ENCODE measurements around the gene CGB5.

Gene CGB5

GRCh38 chr19:49059053-49059452 lies 15.4 kb downstream of the CGB5 start:
- no peak for DNase-seq

GRCh38 chr19:49061000-49061399 lies 17.4 kb downstream of the CGB5 start:
- DNase-seq, result no peak

GRCh38 chr19:49061445-49061844 lies 17.8 kb downstream of the CGB5 start:
- no peak for DNase-seq

GRCh38 chr19:49064029-49064629 lies 20.5 kb downstream of the CGB5 start:
- DNase-seq, result no peak

- no peak for DNase-seq
Observed at GRCh38 chr19:49064768-49065611, 21.3 kb downstream of the CGB5 start, which contains the start of gene NTF4. NTF4 (minus strand) TSS chr19:49064818; CDS start chr19:49061997, 2,821 bp downstream.

- no peak for DNase-seq
Observed at GRCh38 chr19:49065905-49066512, 22.4 kb downstream of the CGB5 start.

GRCh38 chr19:49067554-49067953 lies 23.9 kb downstream of the CGB5 start:
- no peak for DNase-seq

GRCh38 chr19:49069026-49069425 lies 25.4 kb downstream of the CGB5 start:
- DNase-seq, result no peak

GRCh38 chr19:49070416-49070815 lies 26.8 kb downstream of the CGB5 start:
- DNase-seq, result no peak

GRCh38 chr19:49071860-49072547 lies 28.4 kb downstream of the CGB5 start:
- DNase-seq, result no peak

- no peak for DNase-seq
Observed at GRCh38 chr19:49073514-49074378, 30.1 kb downstream of the CGB5 start.

GRCh38 chr19:49074869-49075268 lies 31.2 kb downstream of the CGB5 start:
- peak; percentile 30 for DNase-seq

GRCh38 chr19:49080392-49080791 lies 36.7 kb downstream of the CGB5 start:
- DNase-seq, result no peak

GRCh38 chr19:49081273-49081672 lies 37.6 kb downstream of the CGB5 start:
- DNase-seq, result no peak

- DNase-seq, result no peak
Observed at GRCh38 chr19:49084206-49085019, 40.8 kb downstream of the CGB5 start.

- peak; percentile 100 for DNase-seq
Observed at GRCh38 chr19:49085020-49085867, 41.6 kb downstream of the CGB5 start, which contains the start of gene SNRNP70. SNRNP70 (plus strand) TSS chr19:49085451; CDS start chr19:49086415, 964 bp downstream.

- no peak for DNase-seq
Observed at GRCh38 chr19:49085868-49086232, 42.2 kb downstream of the CGB5 start.

GRCh38 chr19:49086296-49086695 lies 42.6 kb downstream of the CGB5 start:
- no peak for DNase-seq

- peak; percentile 38 for DNase-seq
Observed at GRCh38 chr19:49091391-49092038, 47.9 kb downstream of the CGB5 start.

GRCh38 chr19:49092686-49093085 lies 49.0 kb downstream of the CGB5 start:
- no peak for DNase-seq
